VCaP (cell line): ENCODE results near the gene VANGL1.

ENCODE experiments used
- H3K27ac ChIP-seq: fragments of 450-650 bp; 2 replicates; pipeline ENCODE4 v1.5.1; 2017
- CTCF ChIP-seq: fragments of 450-650 bp; conservative IDR thresholded peaks from 2 replicates; pipeline ENCODE4 v1.5.1; 2017; ENCODE audit warnings: mild to moderate bottlenecking, moderate library complexity

VANGL1 gene

GRCh38 chr1:115690972-115691371 is 49.2 kb downstream of the VANGL1 start:
- no peak overlapping the region for H3K27ac ChIP-seq
- TF ChIP-seq CTCF: no peak

- no peak overlapping the region for H3K27ac ChIP-seq
- TF ChIP-seq CTCF: no peak
Observed at GRCh38 chr1:115692224-115692623, 50.5 kb downstream of the VANGL1 start.

- TF ChIP-seq CTCF: no peak
- H3K27ac ChIP-seq: no peak overlapping the region
Observed at GRCh38 chr1:115694805-115695204, 53.0 kb downstream of the VANGL1 start.

- H3K27ac ChIP-seq: no peak overlapping the region
- TF ChIP-seq CTCF: no peak
Observed at GRCh38 chr1:115697619-115698018, 55.8 kb downstream of the VANGL1 start.

- TF ChIP-seq CTCF: no peak
Observed at GRCh38 chr1:115701090-115701489, 59.3 kb downstream of the VANGL1 start.

GRCh38 chr1:115702959-115703358 is 61.2 kb downstream of the VANGL1 start:
- no peak for TF ChIP-seq CTCF
- H3K27ac ChIP-seq: no peak overlapping the region

More at GRCh38 chr1:115701090-115701489, 59.3 kb downstream of the VANGL1 start:
- no peak overlapping the region for H3K27ac ChIP-seq

GRCh38 chr1:115705085-115705951 is 63.5 kb downstream of the VANGL1 start:
- H3K27ac ChIP-seq: no peak overlapping the region
- no peak for TF ChIP-seq CTCF
